GM10847 (cell line): ENCODE data around the gene CYP4F3.

Experiments
- POLR2A ChIP-seq: IDR thresholded peaks from 2 replicates; pipeline ENCODE4 v1.6.1; 2011; ENCODE audit not compliant: insufficient read length; ENCODE audit errors: extremely low read depth

CYP4F3 gene

GRCh38 chr19:15640294-15640903 lies at the start of gene CYP4F3:
Gene CYP4F3, plus strand, starts transcription at chr19:15640897. Its CDS starts 519 bp downstream, at chr19:15641416.
- TF ChIP-seq POLR2A = no peak

- no peak for TF ChIP-seq POLR2A
Measured at GRCh38 chr19:15591796-15592195, 48.9 kb upstream of the CYP4F3 start.

- no peak for TF ChIP-seq POLR2A
Measured at GRCh38 chr19:15595069-15595468, 45.6 kb upstream of the CYP4F3 start.

- TF ChIP-seq POLR2A = no peak
Measured at GRCh38 chr19:15609261-15609660, 31.4 kb upstream of the CYP4F3 start.

- TF ChIP-seq POLR2A = no peak
Measured at GRCh38 chr19:15612342-15612741, 28.4 kb upstream of the CYP4F3 start.

GRCh38 chr19:15613338-15613737 lies 27.4 kb upstream of the CYP4F3 start:
- no peak for TF ChIP-seq POLR2A

GRCh38 chr19:15614507-15615379 lies 26.0 kb upstream of the CYP4F3 start, which contains the start of gene CYP4F8:
Gene CYP4F8, plus strand, starts transcription at chr19:15615218. Its CDS starts 399 bp downstream, at chr19:15615617.
- TF ChIP-seq POLR2A = no peak

GRCh38 chr19:15615526-15615925 lies 25.2 kb upstream of the CYP4F3 start:
- TF ChIP-seq POLR2A = no peak

GRCh38 chr19:15616183-15616582 lies 24.5 kb upstream of the CYP4F3 start:
- no peak for TF ChIP-seq POLR2A

GRCh38 chr19:15616627-15617270 lies 23.9 kb upstream of the CYP4F3 start:
- TF ChIP-seq POLR2A = no peak

GRCh38 chr19:15618321-15618720 lies 22.4 kb upstream of the CYP4F3 start:
- TF ChIP-seq POLR2A = no peak

- no peak for TF ChIP-seq POLR2A
Measured at GRCh38 chr19:15621801-15622200, 18.9 kb upstream of the CYP4F3 start.

- no peak for TF ChIP-seq POLR2A
Measured at GRCh38 chr19:15622991-15623390, 17.7 kb upstream of the CYP4F3 start.

- TF ChIP-seq POLR2A = no peak
Measured at GRCh38 chr19:15623711-15624318, 16.9 kb upstream of the CYP4F3 start.

- TF ChIP-seq POLR2A = no peak
Measured at GRCh38 chr19:15628236-15629002, 12.3 kb upstream of the CYP4F3 start.
